HepG2 (cell line): ENCODE measurements around the gene RNU4-1. TPM values are rescaled to one million over a fixed set of nuclear protein-coding genes. Genes with fewer than 3 reads are reported as not detected.

Source experiments
- EEA1 ChIP-seq: sonication (generic); formaldehyde crosslinking; IDR thresholded peaks from 2 replicates; pipeline ENCODE4 v1.5.1; 2020; ENCODE audit warnings: mild to moderate bottlenecking, missing genetic modification reagents, borderline replicate concordance
- ELF3 ChIP-seq: IDR thresholded peaks from 2 replicates; pipeline ENCODE4 v1.6.1; 2016; ENCODE audit warnings: missing genetic modification reagents, missing compliant biosample characterization
- KDM1A ChIP-seq: IDR thresholded peaks from 2 replicates; pipeline ENCODE4 v1.6.1; 2016; ENCODE audit warnings: missing compliant biosample characterization
- MEIS2 ChIP-seq: sonication (generic); formaldehyde crosslinking; IDR thresholded peaks from 2 replicates; pipeline ENCODE4 v1.9.0; 2021; ENCODE audit warnings: mild to moderate bottlenecking, missing genetic modification reagents
- PITX1 ChIP-seq: sonication (generic); formaldehyde crosslinking; IDR thresholded peaks from 2 replicates; pipeline ENCODE4 v1.5.1; 2020; ENCODE audit warnings: mild to moderate bottlenecking, missing genetic modification reagents
- REPIN1 ChIP-seq: sonication (generic); formaldehyde crosslinking; IDR thresholded peaks from 2 replicates; pipeline ENCODE4 v1.8.0; 2022; ENCODE audit warnings: missing genetic modification reagents, low read depth, mild to moderate bottlenecking, borderline replicate concordance
- SALL1 ChIP-seq: sonication (generic); formaldehyde crosslinking; IDR thresholded peaks from 2 replicates; pipeline ENCODE4 v1.8.0; 2022; ENCODE audit warnings: mild to moderate bottlenecking, missing genetic modification reagents
- SMAD3 ChIP-seq: sonication (generic); formaldehyde crosslinking; IDR thresholded peaks from 2 replicates; pipeline ENCODE4 v1.4.0; 2020; ENCODE audit warnings: missing genetic modification reagents
- ZFYVE20 ChIP-seq: sonication (generic); formaldehyde crosslinking; IDR thresholded peaks from 2 replicates; pipeline ENCODE4 v1.8.0; 2023; ENCODE audit warnings: low read depth, mild to moderate bottlenecking, moderate library complexity, missing genetic modification reagents, borderline replicate concordance
- ZNF282 ChIP-seq: fragments of 450-650 bp; IDR thresholded peaks from 2 replicates; pipeline ENCODE4 v1.6.1; 2018; ENCODE audit not compliant: partially characterized antibody
- ZNF331 ChIP-seq: sonication (generic); formaldehyde crosslinking; IDR thresholded peaks from 2 replicates; pipeline ENCODE4 v1.4.0; 2020; ENCODE audit warnings: missing genetic modification reagents
- ZNF484 ChIP-seq: sonication (generic); formaldehyde crosslinking; IDR thresholded peaks from 2 replicates; pipeline ENCODE4 v1.5.1; 2020; ENCODE audit warnings: mild to moderate bottlenecking, low read depth, missing genetic modification reagents, borderline replicate concordance
- ZNF678 ChIP-seq: sonication (generic); formaldehyde crosslinking; IDR thresholded peaks from 2 replicates; pipeline ENCODE4 v1.4.0; 2020; ENCODE audit warnings: mild to moderate bottlenecking, missing genetic modification reagents
- polyA plus RNA-seq, 8 experiments: library from polyadenylated mRNA; depleted of rRNA in 3 of 8; stranded (reverse) in 7 of 8; unstranded in 1 of 8; fragments of >200 nt; fragmentation: Illumina TruSeq in 4 of 8; extraction: Trizol in 4 of 8; gene quantifications; 2 replicates each; pipeline versions ENCODE4 v1.2.1 to v1.2.3, GENCODE V29; 2011 to 2016; ENCODE audit warnings: low read depth in 4 of 8, missing spikeins in 1 of 8, mixed read lengths in 1 of 8; ENCODE audit not compliant: insufficient read depth in 1 of 8
- total RNA-seq, 5 experiments: library from RNA; depleted of rRNA; stranded (reverse); fragments of >200 nt; fragmentation: Illumina TruSeq; extraction: Trizol; gene quantifications; 2 replicates each; pipeline ENCODE4 v1.2.3, GENCODE V29; 2016; ENCODE audit warnings: low read depth in 1 of 5
- TF ChIP-seq, protein P1 (sequence below): sonication (generic); formaldehyde crosslinking; IDR thresholded peaks from 2 replicates; pipeline ENCODE4 v1.5.0; 2020; ENCODE audit warnings: mild to moderate bottlenecking, missing genetic modification reagents
- TF ChIP-seq, protein P2 (sequence below): sonication (generic); formaldehyde crosslinking; IDR thresholded peaks from 2 replicates; pipeline ENCODE4 v1.4.0; 2020; ENCODE audit warnings: missing genetic modification reagents
- TF ChIP-seq, protein P3 (sequence below): sonication (generic); formaldehyde crosslinking; IDR thresholded peaks from 2 replicates; pipeline ENCODE4 v1.9.0; 2021; ENCODE audit warnings: missing genetic modification reagents, mild to moderate bottlenecking, borderline replicate concordance
- TF ChIP-seq, protein P4 (sequence below): sonication (generic); formaldehyde crosslinking; IDR thresholded peaks from 2 replicates; pipeline ENCODE4 v1.4.0; 2020; ENCODE audit warnings: missing genetic modification reagents
- TF ChIP-seq, protein P5 (sequence below): sonication (generic); formaldehyde crosslinking; IDR thresholded peaks from 2 replicates; pipeline ENCODE4 v1.8.1; 2022; ENCODE audit warnings: mild to moderate bottlenecking, missing genetic modification reagents
- TF ChIP-seq, protein P6 (sequence below): IDR thresholded peaks from 2 replicates; pipeline ENCODE4 v1.6.1; 2016; ENCODE audit warnings: missing compliant biosample characterization, missing genetic modification reagents, borderline replicate concordance

The RNU4-1 gene
- total and polyA plus RNA-seq, 2 of the 13 experiments (the other 11 are each of a cell fraction or from before 2014, with no cell fraction given), result 7,407 TPM; not detected in 1

DNA sequence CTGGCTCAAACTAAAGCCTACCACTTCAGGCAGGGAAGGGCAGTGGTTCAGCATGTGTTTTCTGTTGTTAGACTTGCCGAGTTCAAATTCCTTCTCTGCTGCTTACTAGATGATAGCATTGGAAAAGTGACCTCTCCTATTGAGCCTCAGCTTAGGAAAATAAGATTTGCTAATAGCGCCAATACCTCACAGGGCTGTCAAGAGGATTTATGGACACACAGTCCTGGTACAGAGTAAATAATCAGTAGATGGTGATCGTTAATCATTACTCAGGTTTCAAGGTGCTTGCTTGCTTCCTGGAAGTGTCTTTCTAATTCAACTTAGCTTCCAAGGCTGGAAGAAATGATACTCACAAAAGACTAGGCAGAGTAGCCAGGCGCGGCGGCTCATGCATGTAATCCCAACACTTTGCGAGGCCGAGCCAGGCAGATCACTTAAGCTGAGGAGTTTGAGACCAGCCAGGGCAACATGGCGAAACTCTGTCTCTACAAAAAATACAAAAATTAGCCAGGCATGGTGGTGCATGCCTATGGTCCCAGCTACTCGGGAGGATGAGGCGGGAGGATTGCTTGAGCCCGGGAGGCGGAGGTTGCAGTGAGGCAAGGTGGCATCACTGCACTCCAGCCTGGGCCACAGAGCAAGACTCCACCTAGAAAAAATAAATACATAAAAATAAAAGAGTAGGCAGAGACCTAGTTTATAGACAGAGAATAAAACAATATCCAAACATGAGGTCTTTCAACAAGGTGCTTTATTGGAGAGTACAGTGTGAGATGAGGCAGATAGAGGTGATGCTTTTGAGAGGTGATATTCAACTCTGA lies 28.6 kb upstream of the RNU4-1 start (continued):
- TF ChIP-seq, protein P1, sequence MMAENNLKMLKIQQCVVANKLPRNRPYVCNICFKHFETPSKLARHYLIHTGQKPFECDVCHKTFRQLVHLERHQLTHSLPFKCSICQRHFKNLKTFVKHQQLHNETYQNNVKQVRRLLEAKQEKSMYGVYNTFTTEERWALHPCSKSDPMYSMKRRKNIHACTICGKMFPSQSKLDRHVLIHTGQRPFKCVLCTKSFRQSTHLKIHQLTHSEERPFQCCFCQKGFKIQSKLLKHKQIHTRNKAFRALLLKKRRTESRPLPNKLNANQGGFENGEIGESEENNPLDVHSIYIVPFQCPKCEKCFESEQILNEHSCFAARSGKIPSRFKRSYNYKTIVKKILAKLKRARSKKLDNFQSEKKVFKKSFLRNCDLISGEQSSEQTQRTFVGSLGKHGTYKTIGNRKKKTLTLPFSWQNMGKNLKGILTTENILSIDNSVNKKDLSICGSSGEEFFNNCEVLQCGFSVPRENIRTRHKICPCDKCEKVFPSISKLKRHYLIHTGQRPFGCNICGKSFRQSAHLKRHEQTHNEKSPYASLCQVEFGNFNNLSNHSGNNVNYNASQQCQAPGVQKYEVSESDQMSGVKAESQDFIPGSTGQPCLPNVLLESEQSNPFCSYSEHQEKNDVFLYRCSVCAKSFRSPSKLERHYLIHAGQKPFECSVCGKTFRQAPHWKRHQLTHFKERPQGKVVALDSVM (CRISPR knock-in tag), result peak; percentile 71; the same call in 1 of the 2 replicates
- TF ChIP-seq, protein P2, sequence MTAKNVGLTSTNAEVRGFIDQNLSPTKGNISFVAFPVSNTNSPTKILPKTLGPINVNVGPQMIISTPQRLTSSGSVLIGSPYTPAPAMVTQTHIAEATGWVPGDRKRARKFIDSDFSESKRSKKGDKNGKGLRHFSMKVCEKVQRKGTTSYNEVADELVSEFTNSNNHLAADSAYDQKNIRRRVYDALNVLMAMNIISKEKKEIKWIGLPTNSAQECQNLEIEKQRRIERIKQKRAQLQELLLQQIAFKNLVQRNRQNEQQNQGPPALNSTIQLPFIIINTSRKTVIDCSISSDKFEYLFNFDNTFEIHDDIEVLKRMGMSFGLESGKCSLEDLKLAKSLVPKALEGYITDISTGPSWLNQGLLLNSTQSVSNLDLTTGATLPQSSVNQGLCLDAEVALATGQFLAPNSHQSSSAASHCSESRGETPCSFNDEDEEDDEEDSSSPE (CRISPR knock-in tag), result peak; percentile 48; the same call in 1 of the 2 replicates
- TF ChIP-seq, protein P3, sequence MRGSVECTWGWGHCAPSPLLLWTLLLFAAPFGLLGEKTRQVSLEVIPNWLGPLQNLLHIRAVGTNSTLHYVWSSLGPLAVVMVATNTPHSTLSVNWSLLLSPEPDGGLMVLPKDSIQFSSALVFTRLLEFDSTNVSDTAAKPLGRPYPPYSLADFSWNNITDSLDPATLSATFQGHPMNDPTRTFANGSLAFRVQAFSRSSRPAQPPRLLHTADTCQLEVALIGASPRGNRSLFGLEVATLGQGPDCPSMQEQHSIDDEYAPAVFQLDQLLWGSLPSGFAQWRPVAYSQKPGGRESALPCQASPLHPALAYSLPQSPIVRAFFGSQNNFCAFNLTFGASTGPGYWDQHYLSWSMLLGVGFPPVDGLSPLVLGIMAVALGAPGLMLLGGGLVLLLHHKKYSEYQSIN (CRISPR knock-in tag), result no peak
- TF ChIP-seq SMAD3 (CRISPR knock-in tag) (peak; percentile 71; the same call in 1 of the 2 replicates), ZFYVE20 (CRISPR knock-in tag) (no peak), MEIS2 (peak; percentile 98), ZNF282 (no peak), KDM1A (CRISPR knock-in tag) (no peak), REPIN1 (CRISPR knock-in tag) (peak; percentile 52; the same call in 1 of the 2 replicates), SALL1 (CRISPR knock-in tag) (peak; percentile 53), ZNF678 (CRISPR knock-in tag) (no peak), PITX1 (CRISPR knock-in tag) (peak; percentile 74), EEA1 (CRISPR knock-in tag) (no peak), ZNF331 (CRISPR knock-in tag) (peak; percentile 69), ZNF484 (CRISPR knock-in tag) (no peak), ELF3 (CRISPR knock-in tag) (peak; percentile 83; the same call in 1 of the 2 replicates)
- TF ChIP-seq, protein P4, sequence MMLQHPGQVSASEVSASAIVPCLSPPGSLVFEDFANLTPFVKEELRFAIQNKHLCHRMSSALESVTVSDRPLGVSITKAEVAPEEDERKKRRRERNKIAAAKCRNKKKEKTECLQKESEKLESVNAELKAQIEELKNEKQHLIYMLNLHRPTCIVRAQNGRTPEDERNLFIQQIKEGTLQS (CRISPR knock-in tag), result no peak
- TF ChIP-seq, protein P5, sequence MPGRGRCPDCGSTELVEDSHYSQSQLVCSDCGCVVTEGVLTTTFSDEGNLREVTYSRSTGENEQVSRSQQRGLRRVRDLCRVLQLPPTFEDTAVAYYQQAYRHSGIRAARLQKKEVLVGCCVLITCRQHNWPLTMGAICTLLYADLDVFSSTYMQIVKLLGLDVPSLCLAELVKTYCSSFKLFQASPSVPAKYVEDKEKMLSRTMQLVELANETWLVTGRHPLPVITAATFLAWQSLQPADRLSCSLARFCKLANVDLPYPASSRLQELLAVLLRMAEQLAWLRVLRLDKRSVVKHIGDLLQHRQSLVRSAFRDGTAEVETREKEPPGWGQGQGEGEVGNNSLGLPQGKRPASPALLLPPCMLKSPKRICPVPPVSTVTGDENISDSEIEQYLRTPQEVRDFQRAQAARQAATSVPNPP (CRISPR knock-in tag), result peak; percentile 58; the same call in 1 of the 2 replicates
- TF ChIP-seq, protein P6, sequence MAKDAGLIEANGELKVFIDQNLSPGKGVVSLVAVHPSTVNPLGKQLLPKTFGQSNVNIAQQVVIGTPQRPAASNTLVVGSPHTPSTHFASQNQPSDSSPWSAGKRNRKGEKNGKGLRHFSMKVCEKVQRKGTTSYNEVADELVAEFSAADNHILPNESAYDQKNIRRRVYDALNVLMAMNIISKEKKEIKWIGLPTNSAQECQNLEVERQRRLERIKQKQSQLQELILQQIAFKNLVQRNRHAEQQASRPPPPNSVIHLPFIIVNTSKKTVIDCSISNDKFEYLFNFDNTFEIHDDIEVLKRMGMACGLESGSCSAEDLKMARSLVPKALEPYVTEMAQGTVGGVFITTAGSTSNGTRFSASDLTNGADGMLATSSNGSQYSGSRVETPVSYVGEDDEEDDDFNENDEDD, result peak; percentile 19; the same call in 1 of the 2 replicates
